GM19238 (cell line): Measurements from ENCODE around the gene MRPS11.
"Not testable (repeated sequence)": the region's sequence is repeated elsewhere in the genome, so short reads cannot be mapped to it uniquely, and the experiment has no call there.

Experiments used
- DNase-seq: peaks from one replicate; pipeline ENCODE4 v3.0.0; 2011; ENCODE audit warnings: low spot score; ENCODE audit not compliant: insufficient read length

Gene MRPS11

DNA sequence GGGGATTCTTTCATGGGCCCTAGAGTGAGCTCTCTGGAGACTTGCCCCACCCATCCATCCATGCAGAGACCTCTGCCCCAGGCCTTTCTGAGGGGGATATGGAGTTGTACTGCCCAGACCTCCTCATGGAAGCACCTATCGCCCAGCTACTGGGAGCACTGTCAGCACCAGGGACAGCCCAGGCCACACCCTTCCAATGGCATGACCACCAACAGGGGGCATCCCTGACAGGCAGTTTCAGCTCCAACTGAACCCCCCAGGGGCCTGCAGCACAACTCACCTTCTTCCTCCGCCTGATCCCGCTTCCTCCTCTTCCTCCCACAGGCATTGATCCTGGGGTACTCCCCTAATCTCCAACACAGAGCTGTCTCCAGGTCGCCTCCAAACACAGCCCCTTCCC, 21.8 kb downstream of the MRPS11 start:
- DNase-seq: no peak

DNA sequence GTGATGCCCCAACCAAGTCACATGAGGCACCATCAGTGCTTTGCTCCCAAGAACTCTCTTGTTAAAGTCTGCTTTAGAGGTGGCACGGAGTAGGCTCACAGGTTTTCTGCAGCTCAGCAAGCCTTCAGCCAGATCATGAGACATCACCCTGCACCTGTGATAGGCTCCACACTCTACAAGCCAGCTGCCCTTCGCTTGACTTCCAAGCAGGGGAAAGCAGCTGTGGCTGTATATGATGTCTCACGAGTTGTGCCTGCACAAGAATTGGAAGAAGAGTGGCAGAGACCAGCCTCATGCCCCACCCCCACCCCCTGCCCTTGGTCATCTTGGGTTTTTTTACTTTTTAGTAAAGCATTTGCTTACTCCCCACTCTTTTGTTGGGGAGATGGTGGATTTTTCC, 22.5 kb downstream of the MRPS11 start:
- no peak for DNase-seq

DNA sequence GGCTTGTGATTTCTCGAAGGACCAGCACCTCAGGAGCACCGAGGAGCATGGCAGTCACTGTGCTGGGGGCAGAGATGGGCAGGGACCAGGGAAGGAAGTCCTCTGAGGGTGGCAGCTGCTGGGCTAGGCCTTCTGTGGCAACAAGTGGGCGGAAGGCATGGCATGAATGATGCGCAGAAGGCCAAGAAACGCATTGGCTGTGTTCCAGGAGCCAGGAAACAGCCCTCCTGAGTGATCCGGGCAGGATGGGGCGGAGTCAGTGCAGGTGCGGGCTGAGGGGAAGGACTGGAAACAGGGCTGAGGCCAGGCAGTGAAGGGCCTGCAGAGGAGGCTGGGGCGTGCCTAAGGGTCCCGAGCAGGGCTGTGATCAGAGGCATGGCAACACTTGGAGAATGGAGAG, 23.6 kb downstream of the MRPS11 start:
- no peak for DNase-seq

DNA sequence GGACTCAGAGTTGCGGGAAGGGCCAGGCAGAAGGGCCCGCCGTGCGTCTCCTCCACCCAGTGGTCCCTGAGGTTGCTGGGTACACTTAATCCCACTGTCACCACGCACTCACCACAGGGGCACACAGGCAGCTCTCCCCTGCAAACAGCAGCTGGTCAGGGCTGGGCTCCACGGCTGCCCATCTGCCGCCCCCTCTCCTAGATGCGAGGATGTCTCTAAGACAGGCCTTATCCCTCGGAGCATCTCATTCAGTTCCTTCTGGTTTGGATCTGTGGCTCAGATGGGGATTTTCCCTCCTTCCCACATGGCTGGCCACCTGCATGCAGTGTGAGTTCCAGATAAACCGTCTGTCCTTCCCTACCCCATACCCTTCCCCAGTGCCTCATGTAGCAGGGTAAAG, 26.3 kb downstream of the MRPS11 start:
- no peak for DNase-seq

DNA sequence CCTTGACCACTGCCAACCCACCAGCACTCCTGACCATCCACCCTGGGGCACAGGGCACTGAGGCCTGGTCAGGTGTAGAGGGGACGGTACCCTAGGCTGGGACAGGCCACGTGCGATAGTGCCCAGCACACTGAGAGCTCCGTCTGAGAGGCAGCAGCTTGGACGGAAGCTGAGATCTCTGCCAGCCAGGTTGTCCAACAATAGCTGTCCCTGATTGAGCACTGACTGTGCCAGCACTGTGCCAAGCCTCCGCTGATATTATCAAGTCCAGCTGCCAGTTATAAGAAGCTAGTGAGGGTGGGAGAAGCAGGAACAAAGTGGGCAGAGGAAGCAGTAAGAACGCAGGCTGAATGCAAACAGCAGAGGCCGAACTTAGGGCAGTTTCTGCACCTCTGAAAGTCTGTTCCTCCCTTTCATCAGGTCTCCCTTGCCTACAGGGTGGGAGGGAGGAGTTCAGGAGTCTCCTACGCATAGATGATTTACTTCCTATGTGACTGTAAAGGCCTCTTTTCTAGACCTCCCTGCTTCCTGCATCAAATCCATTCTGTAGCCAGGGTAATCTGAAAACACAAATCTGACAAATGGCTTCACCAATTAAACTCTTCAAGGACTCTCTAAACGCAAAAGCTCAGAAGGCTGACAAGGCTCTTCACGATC, 29.7 kb downstream of the MRPS11 start:
- DNase-seq: no peak

DNA sequence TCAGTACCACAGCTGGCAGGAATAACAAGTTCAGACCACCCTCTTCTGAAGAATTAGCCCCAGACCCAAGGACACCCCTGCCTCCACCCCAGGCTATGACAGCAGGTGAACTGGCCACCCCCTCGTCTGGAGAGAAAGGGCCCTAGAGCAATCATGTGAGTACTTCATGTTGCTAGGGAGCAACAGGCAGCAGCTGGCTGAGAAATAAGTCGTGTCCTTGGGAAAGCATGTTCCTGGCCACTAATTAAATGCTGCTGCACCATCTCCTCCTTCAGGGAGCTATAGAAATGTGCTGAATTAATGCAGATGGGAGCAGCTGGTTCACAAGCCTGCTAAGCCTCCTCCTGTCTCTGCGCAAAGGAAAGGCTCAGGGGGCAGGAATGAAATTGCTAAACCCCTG, 31.5 kb downstream of the MRPS11 start:
- DNase-seq: no peak

DNA sequence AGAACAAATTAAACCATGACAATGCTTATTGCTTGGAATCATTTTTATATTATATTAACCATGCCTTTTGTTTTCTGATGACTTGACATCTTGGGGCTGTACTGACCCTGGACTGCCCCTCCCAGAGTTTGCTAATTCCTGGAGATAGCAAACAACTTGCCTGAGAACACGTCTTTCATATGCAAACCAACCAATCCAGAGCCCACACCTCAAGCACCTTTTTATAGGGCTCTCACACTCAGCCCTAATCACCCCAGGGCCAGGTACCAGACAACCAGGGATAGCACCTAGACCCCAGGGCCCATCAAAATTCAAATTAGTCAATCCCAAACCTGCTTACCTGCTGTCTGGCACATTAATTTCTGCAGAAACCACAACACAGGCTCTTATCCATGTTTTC, 36.9 kb downstream of the MRPS11 start:
- DNase-seq: no peak

DNA sequence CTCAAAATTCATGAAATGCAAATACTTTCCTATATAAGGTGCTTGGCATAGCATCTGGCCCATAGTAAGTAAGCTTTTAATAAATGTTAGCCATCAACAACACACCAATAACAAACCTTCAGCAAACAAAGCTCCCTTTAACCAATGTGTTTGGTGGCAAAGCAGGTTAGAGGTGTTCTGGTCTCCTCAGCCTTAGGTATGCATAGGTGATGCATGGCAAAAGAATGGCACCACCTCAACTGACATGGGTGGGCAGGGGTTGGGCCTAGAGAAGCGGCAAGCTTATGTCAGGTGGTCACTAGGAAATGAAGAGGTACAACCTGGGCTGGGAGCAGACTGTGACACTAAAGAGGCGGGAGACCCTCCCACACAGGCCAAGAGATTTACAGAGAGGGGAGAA, 38.2 kb downstream of the MRPS11 start:
- no peak for DNase-seq

DNA sequence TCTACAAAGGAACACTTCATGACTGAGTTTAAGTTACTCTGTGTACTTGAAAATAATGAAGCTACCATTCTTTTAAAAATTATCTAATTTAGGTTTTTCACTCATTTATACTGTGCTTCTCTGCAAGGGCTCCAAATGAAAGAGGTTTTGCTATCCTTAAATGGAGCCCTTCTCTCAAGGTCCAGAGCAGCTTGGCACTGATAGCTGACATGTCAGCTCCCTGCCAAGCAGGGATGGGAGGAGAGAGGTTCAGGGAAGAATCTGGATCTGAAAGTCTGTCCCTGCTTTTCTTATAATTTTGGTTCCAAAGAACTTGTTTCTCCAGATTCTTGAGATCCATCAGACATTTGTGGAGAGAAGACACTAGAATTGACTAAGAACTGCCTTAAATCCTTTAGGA, 39.1 kb downstream of the MRPS11 start:
- DNase-seq: no peak

DNA sequence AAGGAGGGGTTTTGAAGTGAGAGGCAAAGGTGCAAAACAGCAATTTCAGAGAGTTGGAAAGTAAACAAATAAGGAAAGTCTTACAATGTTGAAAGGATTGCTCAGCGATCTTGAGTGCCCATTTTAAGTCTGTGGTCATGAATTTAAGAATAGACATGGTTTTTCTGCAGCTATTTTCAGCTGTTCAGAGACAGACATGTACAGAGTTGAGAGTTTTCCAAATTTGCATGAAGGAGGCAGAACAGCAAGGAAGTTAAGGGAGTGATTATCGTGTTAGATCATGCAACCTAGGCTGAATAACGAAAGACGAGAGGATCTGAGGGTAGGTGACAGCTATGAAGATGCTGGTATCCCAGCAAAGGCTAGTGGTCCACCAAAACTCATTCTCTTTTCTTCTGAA, 41.8 kb downstream of the MRPS11 start:
- no peak for DNase-seq

DNA sequence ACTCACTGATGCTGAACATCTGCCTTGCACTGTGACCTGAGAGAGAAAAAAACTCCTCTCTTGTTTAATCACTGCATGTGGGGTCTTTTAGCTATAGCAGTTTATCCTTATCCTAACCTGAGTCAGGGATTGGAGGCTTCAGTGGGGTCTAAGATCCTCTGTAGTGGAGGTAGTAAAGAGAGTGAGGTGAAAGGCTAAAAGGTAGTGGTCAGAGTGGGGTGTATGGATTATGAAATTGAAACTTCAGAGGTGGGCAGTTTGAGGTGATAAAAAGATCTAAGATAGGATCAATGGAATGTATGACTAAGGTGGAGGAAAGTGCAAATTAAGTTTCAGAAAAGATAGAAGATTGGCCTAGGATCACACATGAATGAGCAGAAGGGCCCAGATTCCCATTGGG, 42.5 kb downstream of the MRPS11 start:
- no peak for DNase-seq

DNA sequence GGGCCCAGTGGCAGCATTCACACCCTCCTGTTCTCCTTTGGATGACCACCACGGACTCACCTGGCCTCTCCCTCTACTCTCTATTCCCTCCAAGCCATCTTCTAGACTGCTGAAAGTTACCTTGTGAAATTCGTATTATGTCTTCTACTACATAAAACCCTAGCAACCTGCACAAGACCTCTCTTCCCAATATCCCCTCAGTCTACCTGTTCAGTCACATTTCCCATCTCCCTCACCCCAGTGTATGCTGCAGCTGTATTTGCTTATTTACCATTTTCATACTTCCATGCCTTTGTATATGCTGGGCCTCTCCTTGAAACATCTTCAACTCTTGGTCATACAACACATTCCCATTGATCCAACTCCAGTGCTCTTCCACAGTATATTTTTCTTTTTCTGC, 43.7 kb downstream of the MRPS11 start:
- no peak for DNase-seq

DNA sequence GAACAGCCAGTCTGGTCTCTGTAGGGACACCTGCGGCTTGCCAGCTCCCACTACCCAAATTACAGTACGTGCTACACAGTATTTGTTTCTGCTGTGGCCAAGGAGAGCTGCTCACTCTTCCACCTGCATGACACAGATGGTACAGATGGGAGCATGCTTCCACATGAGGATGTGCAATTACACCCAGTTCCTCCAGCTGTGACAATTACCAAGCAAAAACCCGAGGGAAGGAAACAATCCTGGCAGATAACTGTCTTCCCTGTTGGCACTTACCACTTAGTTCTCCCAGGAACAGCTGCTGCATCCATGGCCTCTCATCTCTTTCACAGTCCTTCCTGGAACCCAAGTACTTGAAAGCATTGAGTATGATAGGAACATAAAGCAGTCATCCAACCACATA, 44.6 kb downstream of the MRPS11 start:
- no peak for DNase-seq

DNA sequence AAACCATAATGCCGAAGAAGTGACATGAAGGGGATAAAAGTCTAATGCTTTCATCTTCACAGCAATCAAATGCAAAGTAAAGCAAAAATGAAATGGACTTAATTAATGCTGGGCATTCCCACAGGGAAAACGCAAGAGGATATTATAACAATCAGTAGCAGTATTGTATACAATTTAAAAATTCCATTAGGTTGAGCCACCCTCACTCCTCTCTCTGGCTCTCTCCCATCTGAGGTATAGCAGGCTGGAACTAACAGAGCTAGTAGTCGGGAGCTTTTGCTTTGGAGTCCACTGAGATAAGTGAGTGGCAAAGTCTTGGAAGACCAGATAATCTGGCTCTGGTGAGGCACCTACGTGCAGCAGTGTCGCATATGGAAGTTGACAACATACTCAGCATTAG, 45.1 kb downstream of the MRPS11 start:
- no peak for DNase-seq

DNA sequence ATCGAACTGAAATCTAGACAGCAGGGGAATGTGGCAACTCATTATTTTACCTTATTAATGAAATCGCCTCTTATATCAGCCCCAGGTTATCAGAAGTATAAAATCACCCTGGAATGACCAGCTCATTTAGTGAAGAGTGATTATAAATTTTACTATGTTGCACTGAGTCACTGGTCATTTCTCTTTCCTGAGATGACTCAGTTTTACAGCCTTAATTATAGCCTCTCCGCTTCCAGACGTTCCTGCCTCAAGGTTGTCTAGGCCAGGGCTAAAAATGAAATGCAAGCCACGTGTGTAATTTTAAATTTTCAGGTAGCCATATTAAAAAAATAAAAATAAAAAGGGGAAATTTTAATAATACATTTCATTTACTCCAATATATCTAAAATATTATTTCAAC, 45.7 kb downstream of the MRPS11 start:
- DNase-seq: no peak

DNA sequence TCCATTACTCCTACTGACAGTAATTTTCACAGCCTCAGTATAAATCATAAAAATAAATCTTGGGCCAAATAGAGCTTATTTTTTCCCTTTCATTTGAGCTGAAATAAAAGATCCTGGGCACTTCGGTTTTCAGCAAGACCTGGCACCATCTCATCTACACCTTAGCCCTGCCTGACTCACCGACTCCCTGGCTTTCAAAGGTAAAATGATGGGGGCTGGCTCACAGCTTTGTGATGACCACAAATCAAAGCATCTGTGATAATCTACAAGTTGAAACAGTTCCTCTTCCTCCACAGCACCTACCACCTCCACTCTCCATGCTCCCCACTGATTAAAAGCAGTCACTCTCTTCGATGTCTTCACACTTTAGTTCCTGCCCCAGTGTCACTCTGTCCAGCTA, 51.4 kb downstream of the MRPS11 start:
- no peak for DNase-seq

DNA sequence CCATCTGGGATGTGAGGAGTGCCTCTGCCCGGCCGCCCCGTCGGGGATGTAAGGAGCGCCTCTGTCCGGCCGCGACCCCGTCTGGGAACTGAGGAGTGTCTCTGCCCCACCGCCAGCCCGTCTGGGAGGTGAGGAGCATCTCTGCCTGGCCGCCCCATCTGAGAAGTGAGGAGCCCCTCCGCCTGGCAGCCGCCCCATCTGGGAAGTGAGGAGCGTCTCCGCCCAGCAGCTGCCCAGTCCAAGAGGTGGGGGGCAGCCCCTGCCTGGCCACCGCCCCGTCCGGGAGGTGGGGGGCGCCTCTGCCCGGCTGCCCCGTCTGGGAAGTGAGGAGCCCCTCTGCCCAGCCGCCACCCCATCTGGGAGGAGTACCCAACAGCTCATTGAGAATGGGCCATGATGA, 56.6 kb downstream of the MRPS11 start:
- DNase-seq: not testable (repeated sequence)

DNA sequence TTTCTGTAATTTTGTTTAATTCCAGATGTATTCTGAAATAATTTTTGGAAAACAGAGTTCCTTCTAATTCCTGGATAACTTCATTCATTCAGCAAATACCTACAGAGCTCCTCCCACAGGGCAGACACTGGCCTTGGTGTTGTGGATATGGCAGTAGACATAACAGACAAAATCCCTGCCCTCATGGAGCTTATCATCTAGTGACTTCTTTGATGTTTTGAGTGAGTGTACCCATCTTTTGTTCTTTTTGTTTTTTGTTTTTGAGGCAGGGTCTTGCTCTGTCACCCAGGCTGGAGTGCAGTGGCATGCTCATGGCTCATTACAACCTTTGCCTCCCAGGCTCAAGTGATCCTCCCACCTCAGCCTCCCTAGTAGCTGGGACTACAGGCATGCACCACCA, 57.9 kb downstream of the MRPS11 start:
- no peak for DNase-seq

DNA sequence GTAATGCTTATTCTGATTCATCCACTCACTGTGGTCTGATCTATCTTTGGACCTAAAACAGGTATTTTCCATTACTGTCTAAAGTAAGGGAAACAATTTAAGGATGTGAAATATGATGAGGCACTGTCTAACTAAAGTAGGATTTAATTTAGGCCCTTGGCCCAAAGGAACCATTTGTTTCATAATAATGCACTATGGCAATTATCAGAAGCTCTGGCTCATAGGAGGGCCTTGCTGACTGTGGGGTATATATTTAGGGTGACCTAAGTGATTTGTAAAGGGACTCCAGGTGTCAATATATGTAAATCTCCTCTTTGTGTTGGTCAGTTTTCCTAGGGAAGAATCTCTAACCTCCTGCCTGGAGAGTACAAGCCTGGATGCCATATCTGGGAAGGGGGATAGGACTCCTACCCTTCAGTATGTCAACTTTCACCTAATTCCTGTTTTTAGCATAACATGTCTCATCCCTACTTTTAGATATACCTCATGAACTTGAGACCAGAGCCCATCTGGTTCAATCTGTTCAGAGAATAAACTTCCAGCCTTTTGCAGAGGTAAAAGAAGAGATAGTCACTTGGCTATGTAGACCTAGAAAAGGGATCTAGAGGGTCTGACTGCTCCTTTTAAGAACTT, 58.9 kb downstream of the MRPS11 start:
- no peak for DNase-seq

DNA sequence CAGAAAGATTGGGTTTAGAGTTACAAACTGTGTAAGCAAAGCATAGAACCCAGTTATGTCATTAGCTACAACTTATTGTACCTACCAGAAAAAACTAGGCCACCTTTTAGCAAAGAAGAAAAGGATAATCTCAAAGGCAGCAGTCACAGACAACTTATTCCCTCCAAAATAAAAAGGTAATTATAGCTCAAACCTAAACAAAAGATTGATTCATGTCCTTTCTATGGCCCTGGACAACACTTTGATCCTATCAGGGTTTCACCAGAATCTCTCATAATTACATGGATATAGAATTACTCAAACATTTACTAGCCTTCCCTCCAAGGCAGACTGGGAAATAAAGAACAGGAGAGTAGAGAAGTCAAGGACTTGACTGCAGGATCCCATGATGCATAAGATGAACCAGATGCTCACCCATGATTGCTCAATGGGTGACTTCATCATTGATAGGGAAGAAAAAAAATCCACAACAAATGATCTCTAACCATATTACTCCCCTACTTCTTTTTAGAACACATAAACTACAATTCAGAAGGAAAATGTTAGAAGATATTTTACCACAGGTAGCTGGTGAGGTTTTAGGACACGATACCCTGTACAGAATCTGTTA, 61.6 kb downstream of the MRPS11 start:
- DNase-seq: no peak
